Activated CD4-positive, alpha-beta T cell treated with anti-CD3 and anti-CD28 coated beads for 36 hours (primary cell): ENCODE data around the gene DUS1L. TPM values are rescaled to one million over a fixed set of nuclear protein-coding genes. Genes with fewer than 3 reads are reported as not detected.

ENCODE experiments used
- ATAC-seq: fragments of 200-7000 bp; cut with Tn5 transposase; one replicate; pipeline ENCODE4 v1.10.0; 2021; ENCODE audit warnings: mild to moderate bottlenecking, moderate library complexity
- CTCF ChIA-PET: fragments of 350-600 bp; sonication (Branson Sonifier 250); formaldehyde crosslinking; loops from one replicate; lab custom pipeline; 2021; ENCODE audit warnings: antibody characterized with exemption; lab: Charles Lee
- POLR2A ChIA-PET: fragments of 350-600 bp; sonication (Branson Sonifier 250); formaldehyde crosslinking; loops from one replicate; lab custom pipeline; 2021; ENCODE audit warnings: antibody characterized with exemption, inconsistent platforms; lab: Charles Lee
- DNase-seq: peaks from one replicate; pipeline ENCODE4 v3.0.0-alpha.2; 2020
- H3K27ac Mint-ChIP-seq: one replicate; pipeline ENCODE4 v1.8.0; 2021; ENCODE audit warnings: mixed read lengths
- H3K27me3 Mint-ChIP-seq: one replicate; pipeline ENCODE4 v1.8.0; 2021; ENCODE audit warnings: mixed read lengths
- H3K36me3 Mint-ChIP-seq: one replicate; pipeline ENCODE4 v1.8.0; 2021; ENCODE audit warnings: low read depth, mixed read lengths
- H3K4me1 Mint-ChIP-seq: one replicate; pipeline ENCODE4 v1.8.0; 2021; ENCODE audit warnings: mixed read lengths
- H3K4me3 Mint-ChIP-seq: one replicate; pipeline ENCODE4 v1.8.0; 2021; ENCODE audit warnings: mild to moderate bottlenecking, moderate library complexity, mixed read lengths
- H3K9me3 Mint-ChIP-seq: one replicate; pipeline ENCODE4 v1.8.0; 2021; ENCODE audit warnings: low read depth, mixed read lengths
- intact Hi-C, 2 experiments: fragments of 100-400 bp; cut with DNase I in 1 of 2; cut with micrococcal nuclease in 1 of 2; formaldehyde crosslinking; loops; one replicate each; pipeline versions ENCODE4 v1.14.2 to v1.15.1; 2022 to 2024; cut with DNase I, micrococcal nuclease
- total RNA-seq, 2 experiments: library from RNA; stranded (reverse); gene quantifications; one replicate each; pipeline ENCODE4 v1.2.3, GENCODE V29; 2021

The DUS1L gene
- total RNA-seq, 2 experiments from 2014 or later, result 119 to 124 TPM

GRCh38 chr17:82013772-82014321, 51.8 kb downstream of the DUS1L start:
- CTCF ChIA-PET, result no interaction called here
- POLR2A ChIA-PET, result no interaction called here

GRCh38 chr17:82013341-82013740, 52.3 kb downstream of the DUS1L start:
- DNase-seq (no peak), ATAC-seq (no peak)
- no peaks in the 10 kb centered on the region for H3K27me3 Mint-ChIP-seq
- H3K36me3 Mint-ChIP-seq, result no peaks in the 10 kb centered on the region
- H3K9me3 Mint-ChIP-seq, result no peaks in the 10 kb centered on the region
- no peak overlapping the region for H3K4me3 Mint-ChIP-seq
- ChIA-PET POLR2A (no interaction called here), CTCF (no interaction called here)
- H3K4me1 Mint-ChIP-seq, result no peaks in the 10 kb centered on the region
- intact Hi-C loops, result no loop called here
- no peak overlapping the region for H3K27ac Mint-ChIP-seq

More at GRCh38 chr17:82013772-82014321, 51.8 kb downstream of the DUS1L start:
- H3K27me3 Mint-ChIP-seq, result no peaks in the 10 kb centered on the region
- no peaks in the 10 kb centered on the region for H3K4me1 Mint-ChIP-seq
- no peaks in the 10 kb centered on the region for H3K36me3 Mint-ChIP-seq
- no peaks in the 10 kb centered on the region for H3K9me3 Mint-ChIP-seq
- ATAC-seq, result no peak
- H3K4me3 Mint-ChIP-seq, result no peak overlapping the region
- no peak overlapping the region for H3K27ac Mint-ChIP-seq
- DNase-seq, result no peak
- intact Hi-C loops, result no loop called here

- intact Hi-C loops, result no loop called here
- ATAC-seq (no peak), DNase-seq (no peak)
- H3K9me3 Mint-ChIP-seq, result no peaks in the 10 kb centered on the region
- no peaks in the 10 kb centered on the region for H3K4me1 Mint-ChIP-seq
- POLR2A ChIA-PET, result no interaction called here
- H3K27me3 Mint-ChIP-seq, result no peaks in the 10 kb centered on the region
- H3K36me3 Mint-ChIP-seq, result no peaks in the 10 kb centered on the region
- no peak overlapping the region for H3K27ac Mint-ChIP-seq
- H3K4me3 Mint-ChIP-seq, result no peak overlapping the region
- CTCF ChIA-PET, result no interaction called here
Observed at GRCh38 chr17:82012640-82013295, 52.8 kb downstream of the DUS1L start.

- ATAC-seq, result no peak
- intact Hi-C loops, result no loop called here
- no peak for DNase-seq
- ChIA-PET CTCF (no interaction called here), POLR2A (no interaction called here)
- Mint-ChIP-seq H3K27ac (no peak overlapping the region), H3K27me3 (no peaks in the 10 kb centered on the region), H3K4me3 (no peak overlapping the region), H3K9me3 (no peaks in the 10 kb centered on the region), H3K36me3 (no peaks in the 10 kb centered on the region), H3K4me1 (no peaks in the 10 kb centered on the region)
Observed at GRCh38 chr17:82012261-82012639, 53.4 kb downstream of the DUS1L start.

- Mint-ChIP-seq H3K36me3 (no peaks in the 10 kb centered on the region), H3K4me3 (no peak overlapping the region), H3K27me3 (no peaks in the 10 kb centered on the region), H3K9me3 (no peaks in the 10 kb centered on the region), H3K27ac (no peak overlapping the region), H3K4me1 (no peaks in the 10 kb centered on the region)
- ChIA-PET POLR2A (interaction anchor here (0.6 kb wide), 1 partner anchor 33 kb away, joined by 5 read pairs; no protein-coding TSS in a partner anchor), CTCF (interaction anchor here (0.6 kb wide), 1 partner anchor 9 kb away, joined by 3 read pairs; no protein-coding TSS in a partner anchor)
- no peak for ATAC-seq
- intact Hi-C loops, result no loop called here
- DNase-seq, result no peak
Observed at GRCh38 chr17:82011617-82012187, 53.9 kb downstream of the DUS1L start.

GRCh38 chr17:82010575-82011525, 54.8 kb downstream of the DUS1L start:
- DNase-seq (no peak), ATAC-seq (no peak)
- Mint-ChIP-seq H3K9me3 (no peaks in the 10 kb centered on the region), H3K27me3 (no peaks in the 10 kb centered on the region), H3K36me3 (no peaks in the 10 kb centered on the region), H3K4me3 (no peak overlapping the region), H3K27ac (no peak overlapping the region), H3K4me1 (no peaks in the 10 kb centered on the region)
- CTCF ChIA-PET, result interaction anchor here (0.6 kb wide), 2 partner anchors 10 to 130 kb away, joined by 3 read pairs; no protein-coding TSS in a partner anchor
- POLR2A ChIA-PET, result interaction anchor here (0.6 kb wide), 1 partner anchor 32 kb away, joined by 5 read pairs; no protein-coding TSS in a partner anchor
- intact Hi-C loops, result no loop called here

GRCh38 chr17:82009413-82009812, 56.2 kb downstream of the DUS1L start:
- intact Hi-C loops, result no loop called here
- ChIA-PET POLR2A (no interaction called here), CTCF (interaction anchor here (0.5 kb wide), 1 partner anchor 62 kb away, joined by 3 read pairs; no protein-coding TSS in a partner anchor)
- DNase-seq (no peak), ATAC-seq (no peak)
- Mint-ChIP-seq H3K27me3 (no peaks in the 10 kb centered on the region), H3K4me3 (no peak overlapping the region), H3K36me3 (no peaks in the 10 kb centered on the region), H3K27ac (no peak overlapping the region), H3K4me1 (no peaks in the 10 kb centered on the region), H3K9me3 (no peaks in the 10 kb centered on the region)

- POLR2A ChIA-PET, result no interaction called here
- no peak for DNase-seq
- Mint-ChIP-seq H3K4me3 (no peak overlapping the region), H3K27me3 (no peaks in the 10 kb centered on the region), H3K36me3 (no peaks in the 10 kb centered on the region), H3K27ac (no peak overlapping the region), H3K9me3 (no peaks in the 10 kb centered on the region), H3K4me1 (no peaks in the 10 kb centered on the region)
- intact Hi-C loops, result no loop called here
- no peak for ATAC-seq
- CTCF ChIA-PET, result interaction anchor here (0.5 kb wide), 1 partner anchor 62 kb away, joined by 3 read pairs; no protein-coding TSS in a partner anchor
Observed at GRCh38 chr17:82008941-82009405, 56.6 kb downstream of the DUS1L start.

- no peak for ATAC-seq
- intact Hi-C loops, result no loop called here
- H3K9me3 Mint-ChIP-seq, result no peaks in the 10 kb centered on the region
- H3K4me1 Mint-ChIP-seq, result no peaks in the 10 kb centered on the region
- H3K27ac Mint-ChIP-seq, result no peak overlapping the region
- ChIA-PET POLR2A (no interaction called here), CTCF (no interaction called here)
- no peak for DNase-seq
- no peaks in the 10 kb centered on the region for H3K27me3 Mint-ChIP-seq
- H3K36me3 Mint-ChIP-seq, result no peaks in the 10 kb centered on the region
- no peak overlapping the region for H3K4me3 Mint-ChIP-seq
Observed at GRCh38 chr17:82008258-82008940, 57.2 kb downstream of the DUS1L start.
